Endodermal cell (in vitro differentiated cells): Measurements from ENCODE around the gene EGFLAM. TPM values are rescaled to one million over a fixed set of nuclear protein-coding genes. Genes with fewer than 3 reads are reported as not detected.

Experiments
- DNase-seq: peaks from one replicate; pipeline ENCODE4 v3.0.0-alpha.2; 2017
- H3K27ac ChIP-seq: 2 replicates; pipeline ENCODE4 v1.5.1; 2013; ENCODE audit warnings: mild to moderate bottlenecking, low read depth, low read length, moderate library complexity
- H3K27me3 ChIP-seq: 2 replicates; pipeline ENCODE4 v1.6.1; 2013; ENCODE audit warnings: mild to moderate bottlenecking, low read length, moderate library complexity; ENCODE audit not compliant: insufficient read depth, control insufficient read depth, poor library complexity, severe bottlenecking
- H3K36me3 ChIP-seq: 2 replicates; pipeline ENCODE4 v1.7.0; 2013; ENCODE audit warnings: mild to moderate bottlenecking, low read length, moderate library complexity; ENCODE audit not compliant: control insufficient read depth, insufficient read depth
- H3K4me1 ChIP-seq: one replicate; pipeline ENCODE4 v1.7.0; 2013; ENCODE audit warnings: low read length; ENCODE audit not compliant: control insufficient read depth, insufficient read depth
- H3K4me3 ChIP-seq: 2 replicates; pipeline ENCODE4 v1.5.1; 2013; ENCODE audit warnings: mild to moderate bottlenecking, low read length, moderate library complexity
- H3K9ac ChIP-seq: 2 replicates; pipeline ENCODE4 v1.6.1; 2013; ENCODE audit warnings: mild to moderate bottlenecking, low read length, moderate library complexity; ENCODE audit not compliant: poor library complexity, severe bottlenecking; ENCODE audit errors: extremely low read depth
- H3K9me3 ChIP-seq: 2 replicates; pipeline ENCODE4 v1.6.1; 2013; ENCODE audit warnings: mild to moderate bottlenecking, low read length, moderate library complexity; ENCODE audit not compliant: control insufficient read depth
- H3K27ac Mint-ChIP-seq: 2 replicates; pipeline ENCODE4 v1.8.0; 2020; ENCODE audit warnings: mixed read lengths
- H3K27me3 Mint-ChIP-seq: 2 replicates; pipeline ENCODE4 v1.8.0; 2021; ENCODE audit warnings: mild to moderate bottlenecking, mixed read lengths; ENCODE audit not compliant: insufficient read depth
- H3K36me3 Mint-ChIP-seq: 2 replicates; pipeline ENCODE4 v1.8.0; 2020; ENCODE audit warnings: low read depth, mixed read lengths
- H3K4me1 Mint-ChIP-seq: 2 replicates; pipeline ENCODE4 v1.8.0; 2020; ENCODE audit warnings: mixed read lengths
- H3K4me3 Mint-ChIP-seq: 2 replicates; pipeline ENCODE4 v1.8.0; 2020; ENCODE audit warnings: mild to moderate bottlenecking, moderate library complexity, mixed read lengths
- H3K9me3 Mint-ChIP-seq: 2 replicates; pipeline ENCODE4 v1.8.0; 2020; ENCODE audit warnings: mild to moderate bottlenecking, mixed read lengths
- WGBS, 2 experiments: methylation state at CpG; one replicate each; pipeline versions ENCODE4 v1.1.5 to v1.1.7; 2013; ENCODE audit warnings: missing lambda C conversion rate in 2 of 2, mixed read lengths in 1 of 2; ENCODE audit not compliant: insufficient coverage in 1 of 2, insufficient read length in 1 of 2; 5-methylcytosine and 5-hydroxymethylcytosine counted together
- total RNA-seq, 2 donors: library from RNA; stranded (reverse); fragmentation: NEBNext Ultra II Directional in 1 of 2; extraction: Animal tissue kit (Norgen Biotek cat#: 25700) in 1 of 2; gene quantifications; 2 replicates in 1 of 2; 3 replicates in 1 of 2; pipeline ENCODE4 v1.2.1, GENCODE V29; 2021
- TF ChIP-seq, protein P1 (sequence below): fragments of 200-600 bp; sonication (generic); conservative IDR thresholded peaks from 2 replicates; pipeline ENCODE4 v1.5.0; 2021; ENCODE audit warnings: antibody characterized with exemption, mild to moderate bottlenecking

EGFLAM gene
- total RNA-seq, 2 donors from 2014 or later = 4.4 to 8.8 TPM

DNA sequence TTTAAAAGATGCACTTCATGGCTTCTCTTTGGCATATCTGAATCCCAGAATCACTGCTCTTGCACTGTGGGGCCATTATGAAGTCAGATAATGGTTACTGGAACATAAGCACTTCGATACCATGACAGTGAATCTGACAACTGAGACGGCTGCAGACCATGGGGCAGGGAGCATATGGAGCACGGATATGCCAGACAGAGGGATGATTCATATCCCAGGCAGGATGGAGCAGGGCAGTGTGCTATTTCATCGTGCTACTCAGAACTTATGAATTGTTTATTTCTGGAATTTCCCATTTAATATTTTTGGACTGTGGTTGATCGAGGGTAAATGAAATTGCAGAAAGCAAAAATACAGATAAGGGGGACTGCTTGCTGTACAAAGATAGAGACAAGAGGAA, 145.0 kb downstream of the EGFLAM start:
- DNase-seq = no peak
- H3K4me3 ChIP-seq = no peak overlapping the region
- no peaks in the 10 kb centered on the region for H3K27me3 ChIP-seq
- H3K27ac Mint-ChIP-seq = no peak overlapping the region
- H3K27ac ChIP-seq = no peak overlapping the region
- H3K9ac ChIP-seq = no peak overlapping the region
- TF ChIP-seq, protein P1, sequence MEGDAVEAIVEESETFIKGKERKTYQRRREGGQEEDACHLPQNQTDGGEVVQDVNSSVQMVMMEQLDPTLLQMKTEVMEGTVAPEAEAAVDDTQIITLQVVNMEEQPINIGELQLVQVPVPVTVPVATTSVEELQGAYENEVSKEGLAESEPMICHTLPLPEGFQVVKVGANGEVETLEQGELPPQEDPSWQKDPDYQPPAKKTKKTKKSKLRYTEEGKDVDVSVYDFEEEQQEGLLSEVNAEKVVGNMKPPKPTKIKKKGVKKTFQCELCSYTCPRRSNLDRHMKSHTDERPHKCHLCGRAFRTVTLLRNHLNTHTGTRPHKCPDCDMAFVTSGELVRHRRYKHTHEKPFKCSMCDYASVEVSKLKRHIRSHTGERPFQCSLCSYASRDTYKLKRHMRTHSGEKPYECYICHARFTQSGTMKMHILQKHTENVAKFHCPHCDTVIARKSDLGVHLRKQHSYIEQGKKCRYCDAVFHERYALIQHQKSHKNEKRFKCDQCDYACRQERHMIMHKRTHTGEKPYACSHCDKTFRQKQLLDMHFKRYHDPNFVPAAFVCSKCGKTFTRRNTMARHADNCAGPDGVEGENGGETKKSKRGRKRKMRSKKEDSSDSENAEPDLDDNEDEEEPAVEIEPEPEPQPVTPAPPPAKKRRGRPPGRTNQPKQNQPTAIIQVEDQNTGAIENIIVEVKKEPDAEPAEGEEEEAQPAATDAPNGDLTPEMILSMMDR = no peak
- H3K4me1 Mint-ChIP-seq = peaks cover 14% of the 10 kb centered on the region
- H3K9me3 Mint-ChIP-seq = no peaks in the 10 kb centered on the region
- WGBS, 2 experiments = 89 to 94% methylated on average over 5 of the region's 5 CpGs
- H3K9me3 ChIP-seq = no peaks in the 10 kb centered on the region
- H3K4me3 Mint-ChIP-seq = no peak overlapping the region
- peaks cover 3% of the 10 kb centered on the region for H3K27me3 Mint-ChIP-seq
- H3K36me3 Mint-ChIP-seq = no peaks in the 10 kb centered on the region
- no peaks in the 10 kb centered on the region for H3K4me1 ChIP-seq
- no peaks in the 10 kb centered on the region for H3K36me3 ChIP-seq

DNA sequence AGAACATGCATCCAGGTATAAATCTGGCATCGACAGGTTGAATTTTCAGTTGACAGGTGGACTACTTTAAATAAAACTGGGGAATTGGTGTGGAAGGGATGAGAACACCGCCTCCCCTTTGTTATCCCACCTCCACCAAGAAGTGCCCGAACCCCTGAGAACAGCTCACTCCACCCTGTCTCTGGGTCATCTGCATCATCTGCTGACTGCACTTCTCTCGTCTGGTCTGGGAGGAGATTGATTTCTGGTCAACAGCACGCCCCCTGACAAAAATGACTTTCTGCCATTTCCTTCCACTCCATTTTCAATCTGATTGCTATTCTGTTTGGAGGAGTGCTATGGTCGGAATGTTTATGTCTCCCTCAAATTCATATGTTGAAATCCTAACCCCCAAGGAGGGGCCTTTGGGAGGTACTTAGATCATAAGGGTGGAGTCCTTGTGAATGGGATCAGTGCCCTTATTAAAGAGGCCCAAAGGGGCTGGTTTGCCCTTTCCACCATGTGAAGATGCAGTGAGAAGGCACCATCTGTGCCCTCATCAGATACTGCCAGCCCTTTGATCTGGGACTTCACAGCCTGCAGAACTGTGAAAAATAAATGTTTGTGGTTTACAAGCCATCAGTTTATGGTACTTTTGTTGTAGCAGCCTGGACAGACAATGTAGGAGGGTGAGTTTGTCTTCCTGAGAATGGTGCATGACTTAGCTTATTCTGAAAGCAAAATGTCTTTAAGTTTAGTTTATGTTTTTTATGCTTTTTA, 145.7 kb downstream of the EGFLAM start:
- Mint-ChIP-seq H3K4me3 (no peak overlapping the region), H3K27ac (no peak overlapping the region), H3K4me1 (peaks cover 19% of the 10 kb centered on the region), H3K9me3 (no peaks in the 10 kb centered on the region), H3K27me3 (peaks cover 3% of the 10 kb centered on the region), H3K36me3 (no peaks in the 10 kb centered on the region)
- no peaks in the 10 kb centered on the region for H3K4me1 ChIP-seq
- H3K9ac ChIP-seq = no peak overlapping the region
- TF ChIP-seq, protein P1 = no peak
- 94% methylated on average over 4 of the region's 6 CpGs; no CpG with 5 or more reads in 1 of the 2 experiments for WGBS, 2 experiments
- H3K27me3 ChIP-seq = no peaks in the 10 kb centered on the region
- no peak for DNase-seq
- H3K9me3 ChIP-seq = no peaks in the 10 kb centered on the region
- H3K36me3 ChIP-seq = no peaks in the 10 kb centered on the region
- H3K27ac ChIP-seq = no peak overlapping the region
- no peak overlapping the region for H3K4me3 ChIP-seq

DNA sequence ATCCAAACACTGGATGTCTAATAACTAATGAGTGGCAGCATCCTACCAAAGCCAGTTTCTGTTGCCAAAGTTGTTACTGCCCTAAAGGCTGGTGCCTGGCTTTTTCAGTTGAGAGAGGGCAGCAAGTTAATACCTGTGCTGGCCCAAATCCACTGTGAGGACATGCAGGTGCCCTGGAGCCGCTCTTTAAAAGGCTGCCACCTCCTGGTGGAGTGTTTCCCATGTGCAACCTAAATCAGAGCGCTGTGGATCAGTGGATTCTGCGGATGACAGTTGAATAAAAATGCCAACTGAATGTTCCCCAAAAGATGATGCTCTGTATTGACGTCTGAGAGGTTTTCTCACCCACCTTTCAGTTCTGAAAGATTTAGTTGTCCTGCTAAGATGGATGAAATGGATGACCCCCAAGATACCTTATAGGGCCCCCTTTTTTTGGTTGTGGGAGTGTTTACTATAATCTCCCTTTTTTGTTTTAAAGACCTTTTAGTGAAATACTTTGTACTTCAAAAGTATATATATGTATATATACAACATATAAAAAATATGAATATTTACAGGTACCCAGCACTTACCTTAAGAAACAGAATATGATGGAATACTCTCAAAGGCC, 146.4 kb downstream of the EGFLAM start:
- H3K4me3 ChIP-seq = no peak overlapping the region
- H3K27me3 ChIP-seq = no peaks in the 10 kb centered on the region
- no peak overlapping the region for H3K27ac ChIP-seq
- Mint-ChIP-seq H3K27ac (no peak overlapping the region), H3K27me3 (peaks cover 3% of the 10 kb centered on the region), H3K36me3 (no peaks in the 10 kb centered on the region), H3K4me3 (no peak overlapping the region), H3K4me1 (peaks cover 22% of the 10 kb centered on the region), H3K9me3 (no peaks in the 10 kb centered on the region)
- WGBS, 2 experiments = 49 to 51% methylated on average over 4 of the region's 4 CpGs
- H3K36me3 ChIP-seq = no peaks in the 10 kb centered on the region
- H3K9ac ChIP-seq = no peak overlapping the region
- H3K4me1 ChIP-seq = no peaks in the 10 kb centered on the region
- TF ChIP-seq, protein P1 = peak; percentile 86
- peak; percentile 86 for DNase-seq
- no peaks in the 10 kb centered on the region for H3K9me3 ChIP-seq
